ENCODE data around the gene ITPK1.

The ITPK1 gene

DNA sequence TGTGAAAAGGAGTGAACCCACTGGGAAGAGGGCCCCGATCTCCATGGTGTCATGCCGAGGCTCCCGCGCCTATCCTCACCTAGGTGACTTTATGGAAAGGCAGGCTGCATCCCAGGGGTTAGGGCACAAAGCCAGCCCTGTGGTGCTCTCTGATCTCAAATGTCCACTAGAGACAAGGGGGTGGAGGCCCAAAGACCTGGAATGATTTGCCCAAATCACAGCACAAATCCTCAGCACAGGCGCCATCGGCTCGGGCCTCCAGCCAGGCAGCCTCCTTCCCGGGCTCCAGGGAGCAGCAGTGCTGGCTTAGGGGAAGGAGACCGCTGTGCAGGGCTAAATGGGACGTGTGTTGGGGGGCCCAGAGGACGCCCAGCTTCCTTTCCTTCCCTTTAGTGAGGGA is 175.2 kb downstream of the ITPK1 start:
- no peak overlapping the region for H3K9ac ChIP-seq (ENCODE audit: low read length)
- no peak overlapping the region for H3K27ac ChIP-seq (ENCODE audit: low read depth, low read length)
- no peak overlapping the region for H3K4me3 ChIP-seq (ENCODE audit: low read length)
- no peaks in the 10 kb centered on the region for H3K4me1 ChIP-seq (ENCODE audit: control insufficient read depth, insufficient read depth, low read length)
- no peaks in the 10 kb centered on the region for H3K27me3 ChIP-seq (ENCODE audit: control insufficient read depth, insufficient read depth, low read length)
- H3K36me3 ChIP-seq (ENCODE audit: control insufficient read depth, insufficient read depth, low read length) = peaks cover 4% of the 10 kb centered on the region

DNA sequence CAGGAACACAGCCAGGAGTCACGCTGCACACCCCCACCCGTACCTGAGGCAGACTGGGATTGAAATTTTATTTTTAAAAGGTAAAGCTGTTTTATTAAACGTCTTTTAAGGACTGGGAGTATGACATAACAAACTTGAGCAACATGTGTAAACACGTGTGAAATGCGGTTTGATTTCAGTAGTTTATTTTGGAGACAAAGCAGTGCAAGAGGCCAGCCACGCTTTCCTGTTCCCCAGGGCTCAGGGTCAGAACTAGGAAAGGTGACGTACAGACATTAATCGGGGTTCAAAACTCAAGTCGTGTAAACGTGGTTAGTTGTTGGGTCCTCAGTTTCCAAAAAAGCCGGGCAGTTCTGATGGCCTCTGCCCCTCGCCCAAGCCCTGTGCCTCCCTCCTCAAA is 176.0 kb downstream of the ITPK1 start:
- H3K9ac ChIP-seq (ENCODE audit: low read length) = no peak overlapping the region
- H3K4me3 ChIP-seq (ENCODE audit: low read length) = no peak overlapping the region
- H3K36me3 ChIP-seq (ENCODE audit: control insufficient read depth, insufficient read depth, low read length) = peaks cover 4% of the 10 kb centered on the region
- H3K4me1 ChIP-seq (ENCODE audit: control insufficient read depth, insufficient read depth, low read length) = no peaks in the 10 kb centered on the region
- no peak overlapping the region for H3K27ac ChIP-seq (ENCODE audit: low read depth, low read length)
- H3K27me3 ChIP-seq (ENCODE audit: control insufficient read depth, insufficient read depth, low read length) = no peaks in the 10 kb centered on the region

DNA sequence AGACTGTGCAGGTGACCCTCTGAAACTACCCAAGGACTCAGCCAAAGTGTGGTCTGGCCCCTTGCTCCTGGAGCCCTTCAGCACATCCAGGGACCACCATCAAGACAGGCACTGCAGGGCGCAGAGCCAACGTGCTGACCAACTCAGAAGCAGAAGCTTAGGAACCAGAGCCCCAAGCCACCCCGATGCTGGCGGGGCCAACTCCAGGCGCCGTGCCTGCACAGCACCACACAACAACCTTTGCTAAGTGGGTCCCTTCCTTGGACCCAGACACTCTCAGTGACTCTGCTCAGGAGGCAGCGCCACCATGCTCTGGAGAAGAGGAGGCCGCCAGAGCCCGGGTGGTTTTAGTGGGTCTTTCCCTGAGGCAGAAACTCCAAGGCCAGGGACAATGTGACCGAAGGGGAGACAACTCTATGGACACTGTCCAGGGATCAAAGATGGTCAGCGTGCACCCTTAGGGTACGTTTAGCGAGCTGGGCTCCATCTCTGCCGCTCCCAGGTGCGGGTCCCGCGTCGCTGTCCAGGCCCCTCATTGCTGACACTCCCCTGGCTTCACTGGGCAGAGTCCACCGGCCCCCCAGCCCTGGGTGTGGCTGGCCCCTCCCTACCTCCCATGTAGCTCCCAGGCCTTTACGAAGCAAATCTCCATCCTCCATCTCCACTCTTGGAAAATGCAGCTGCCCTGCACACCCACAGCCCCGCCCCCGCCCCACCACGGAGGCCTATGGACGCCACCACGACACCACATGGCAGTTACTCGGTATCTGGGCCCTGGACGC is 176.6 kb downstream of the ITPK1 start:
- peaks cover 4% of the 10 kb centered on the region for H3K36me3 ChIP-seq (ENCODE audit: control insufficient read depth, insufficient read depth, low read length)
- H3K4me1 ChIP-seq (ENCODE audit: control insufficient read depth, insufficient read depth, low read length) = no peaks in the 10 kb centered on the region
- H3K27ac ChIP-seq (ENCODE audit: low read depth, low read length) = no peak overlapping the region
- H3K27me3 ChIP-seq (ENCODE audit: control insufficient read depth, insufficient read depth, low read length) = no peaks in the 10 kb centered on the region
- no peak overlapping the region for H3K4me3 ChIP-seq (ENCODE audit: low read length)
- H3K9ac ChIP-seq (ENCODE audit: low read length) = no peak overlapping the region

DNA sequence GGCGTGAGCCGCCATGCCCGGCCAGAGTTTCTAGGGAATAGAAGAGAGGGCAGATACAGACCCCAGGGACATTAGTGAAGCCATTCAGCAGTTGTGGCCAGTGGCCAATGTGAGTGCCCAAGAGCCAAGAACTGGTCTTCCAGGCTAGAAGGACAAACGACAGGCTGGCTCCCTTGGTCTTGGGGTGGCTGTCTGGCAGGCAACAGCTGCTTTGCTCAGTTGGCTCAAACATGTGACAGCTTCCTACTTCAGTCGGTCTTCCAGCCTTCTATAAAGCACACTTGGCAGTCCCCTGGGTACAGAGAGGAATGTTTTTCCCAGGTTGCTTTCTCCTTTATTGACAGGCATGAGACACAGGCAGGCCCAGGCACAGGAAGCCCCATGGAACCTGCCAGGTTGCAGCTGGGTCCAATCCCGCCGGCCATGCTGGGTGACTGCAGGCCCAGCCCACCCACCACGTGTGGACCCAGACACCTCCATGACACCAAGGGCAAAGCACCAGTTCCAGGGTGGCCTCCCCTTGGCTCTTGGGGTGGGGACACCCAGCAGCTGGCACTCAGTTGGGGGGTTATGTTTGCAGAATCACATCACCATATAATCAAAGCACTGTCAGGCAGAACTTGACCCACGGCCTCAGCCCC is 177.4 kb downstream of the ITPK1 start:
- no peak overlapping the region for H3K27ac ChIP-seq (ENCODE audit: low read depth, low read length)
- H3K4me3 ChIP-seq (ENCODE audit: low read length) = no peak overlapping the region
- H3K9ac ChIP-seq (ENCODE audit: low read length) = no peak overlapping the region
- no peaks in the 10 kb centered on the region for H3K4me1 ChIP-seq (ENCODE audit: control insufficient read depth, insufficient read depth, low read length)
- H3K36me3 ChIP-seq (ENCODE audit: control insufficient read depth, insufficient read depth, low read length) = peaks cover 4% of the 10 kb centered on the region
- no peaks in the 10 kb centered on the region for H3K27me3 ChIP-seq (ENCODE audit: control insufficient read depth, insufficient read depth, low read length)

DNA sequence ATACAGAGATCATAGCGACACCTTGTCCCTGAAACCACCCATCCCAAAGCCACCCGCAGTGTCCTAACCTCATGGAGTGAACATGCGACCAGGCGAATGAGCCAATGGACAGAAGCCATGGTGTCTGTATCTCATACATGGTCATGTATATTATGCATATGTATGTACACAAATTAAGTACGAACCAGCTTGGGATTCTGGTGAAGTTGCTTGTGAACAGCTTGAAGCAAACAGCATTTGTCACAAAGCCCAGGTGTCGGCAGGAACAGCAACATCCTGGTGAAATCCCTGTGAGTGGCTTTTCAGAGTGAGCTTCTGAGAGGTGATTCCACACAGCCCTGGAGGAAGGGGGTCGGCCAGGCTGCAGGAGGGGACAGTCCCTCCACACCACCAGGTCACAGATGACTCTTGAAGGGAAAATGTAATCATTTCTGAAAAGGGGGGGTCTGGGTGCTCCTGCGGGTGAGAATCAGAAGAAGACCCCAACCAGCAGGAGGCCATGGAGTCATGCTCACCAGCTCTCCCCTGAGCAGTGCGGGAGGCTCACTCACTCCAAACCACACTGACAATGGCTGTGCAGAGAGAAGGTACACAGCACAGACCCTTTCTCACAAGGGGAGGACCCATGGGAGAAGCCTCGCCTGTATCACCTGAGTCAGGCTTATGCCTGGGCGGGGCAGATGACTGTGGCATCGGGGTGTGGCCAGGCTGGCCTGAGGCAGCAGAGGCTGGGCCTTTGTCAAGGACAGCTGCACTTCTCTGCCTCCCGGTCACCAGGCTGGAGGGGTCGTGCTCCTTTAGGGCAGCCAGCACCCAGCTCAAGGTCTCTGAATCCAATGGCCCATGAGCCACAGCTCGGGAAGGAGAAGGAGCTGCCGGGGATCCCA is 178.4 kb downstream of the ITPK1 start:
- H3K4me3 ChIP-seq (ENCODE audit: low read length) = no peak overlapping the region
- H3K36me3 ChIP-seq (ENCODE audit: control insufficient read depth, insufficient read depth, low read length) = peaks cover 4% of the 10 kb centered on the region

DNA sequence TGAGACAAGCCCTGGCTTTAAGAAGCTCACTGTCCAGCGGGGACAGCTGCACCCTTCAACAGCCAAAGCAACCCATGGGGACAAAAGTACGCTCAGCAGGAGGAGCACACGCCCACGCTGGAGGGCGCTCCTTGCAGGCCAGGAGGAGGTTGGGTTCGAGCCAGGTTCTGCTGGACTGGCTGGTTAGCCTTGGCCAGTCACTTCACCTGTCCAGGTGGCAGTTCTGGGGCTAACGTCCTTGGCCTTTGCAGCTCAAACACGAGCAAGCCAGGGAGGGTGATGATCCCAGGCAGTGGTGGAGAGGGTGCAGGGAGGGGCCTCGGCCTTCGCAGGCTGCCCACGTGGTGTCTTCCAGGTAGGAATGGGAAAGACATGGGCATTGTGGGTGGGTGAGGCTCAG is 179.6 kb downstream of the ITPK1 start:
- Histone ChIP-seq H3K36me3 (ENCODE audit: control insufficient read depth, insufficient read depth, low read length) (peaks cover 3% of the 10 kb centered on the region), H3K27me3 (ENCODE audit: control insufficient read depth, insufficient read depth, low read length) (no peaks in the 10 kb centered on the region), H3K27ac (ENCODE audit: low read depth, low read length) (no peak overlapping the region), H3K9ac (ENCODE audit: low read length) (no peak overlapping the region), H3K4me3 (ENCODE audit: low read length) (no peak overlapping the region), H3K4me1 (ENCODE audit: control insufficient read depth, insufficient read depth, low read length) (no peaks in the 10 kb centered on the region)

More for the DNA sequence above, 178.4 kb downstream of the ITPK1 start:
- Histone ChIP-seq H3K27me3 (ENCODE audit: control insufficient read depth, insufficient read depth, low read length) (no peaks in the 10 kb centered on the region), H3K9ac (ENCODE audit: low read length) (no peak overlapping the region), H3K4me1 (ENCODE audit: control insufficient read depth, insufficient read depth, low read length) (no peaks in the 10 kb centered on the region), H3K27ac (ENCODE audit: low read depth, low read length) (no peak overlapping the region)

DNA sequence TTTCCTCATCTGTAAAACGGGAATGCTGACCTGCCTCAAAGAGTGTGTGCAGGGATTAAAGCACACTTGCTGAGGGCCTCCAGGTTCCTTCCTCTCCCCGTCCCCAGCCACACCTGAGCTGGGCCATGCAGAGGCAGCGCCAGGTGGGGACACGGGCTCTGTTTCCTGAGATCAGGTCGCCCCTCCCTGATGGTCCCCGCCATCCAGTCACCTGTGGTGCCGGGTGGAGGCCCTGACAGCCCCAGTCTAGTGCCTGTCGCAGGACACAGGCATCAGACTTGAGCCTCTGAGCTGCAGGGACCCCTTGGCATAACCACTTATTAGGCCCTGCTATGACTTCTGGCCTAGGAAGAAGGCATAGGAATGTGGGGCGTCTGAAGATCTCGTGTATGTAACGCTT is 180.3 kb downstream of the ITPK1 start:
- Histone ChIP-seq H3K4me3 (ENCODE audit: low read length) (no peak overlapping the region), H3K36me3 (ENCODE audit: control insufficient read depth, insufficient read depth, low read length) (no peaks in the 10 kb centered on the region), H3K4me1 (ENCODE audit: control insufficient read depth, insufficient read depth, low read length) (no peaks in the 10 kb centered on the region), H3K9ac (ENCODE audit: low read length) (no peak overlapping the region), H3K27me3 (ENCODE audit: control insufficient read depth, insufficient read depth, low read length) (no peaks in the 10 kb centered on the region), H3K27ac (ENCODE audit: low read depth, low read length) (no peak overlapping the region)

DNA sequence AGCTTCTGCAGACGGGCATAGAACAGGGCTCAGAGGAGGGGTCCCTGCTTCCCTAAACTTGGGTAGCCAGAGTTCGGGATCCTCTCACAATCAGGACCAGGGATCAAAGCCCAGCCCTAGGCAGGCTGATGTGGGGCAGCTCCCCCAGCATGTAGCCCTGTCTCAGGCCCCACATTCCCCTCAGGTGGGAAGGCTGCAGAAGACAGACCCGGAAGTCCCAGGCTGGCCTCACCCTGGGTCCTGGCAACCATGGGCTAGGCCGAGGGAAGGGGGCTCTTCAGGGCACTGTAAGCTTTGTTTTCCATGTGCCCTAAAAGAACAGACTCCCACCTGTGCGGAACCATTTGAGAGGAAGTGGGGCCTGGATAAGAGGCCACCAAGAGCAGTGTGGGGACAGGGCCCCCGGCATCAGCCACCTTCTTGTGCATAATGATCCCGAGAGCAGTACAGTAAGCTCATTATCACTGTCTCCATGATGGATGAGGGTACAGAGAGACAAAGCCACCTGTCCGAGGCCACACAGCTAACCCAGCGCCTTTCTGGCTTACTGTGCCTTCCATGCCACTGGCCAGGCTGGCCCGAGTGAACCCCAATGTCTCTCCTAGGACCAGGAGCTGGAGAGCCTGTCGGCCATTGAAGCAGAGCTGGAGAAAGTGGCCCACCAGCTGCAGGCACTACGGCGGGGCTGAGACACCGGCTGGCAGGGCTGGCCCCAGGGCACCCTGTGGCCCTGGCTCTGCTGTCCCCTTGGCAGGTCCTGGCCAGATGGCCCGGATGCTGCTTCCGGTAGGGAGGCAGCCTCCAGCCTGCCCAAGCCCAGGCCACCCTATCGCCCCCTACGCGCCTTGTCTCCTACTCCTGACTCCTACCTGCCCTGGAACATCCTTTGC is 181.3 kb downstream of the ITPK1 start:
- no peak overlapping the region for H3K4me3 ChIP-seq (ENCODE audit: low read length)
- no peak overlapping the region for H3K9ac ChIP-seq (ENCODE audit: low read length)
- H3K27me3 ChIP-seq (ENCODE audit: control insufficient read depth, insufficient read depth, low read length) = no peaks in the 10 kb centered on the region
- no peaks in the 10 kb centered on the region for H3K4me1 ChIP-seq (ENCODE audit: control insufficient read depth, insufficient read depth, low read length)
- no peak overlapping the region for H3K27ac ChIP-seq (ENCODE audit: low read depth, low read length)
- H3K36me3 ChIP-seq (ENCODE audit: control insufficient read depth, insufficient read depth, low read length) = no peaks in the 10 kb centered on the region

DNA sequence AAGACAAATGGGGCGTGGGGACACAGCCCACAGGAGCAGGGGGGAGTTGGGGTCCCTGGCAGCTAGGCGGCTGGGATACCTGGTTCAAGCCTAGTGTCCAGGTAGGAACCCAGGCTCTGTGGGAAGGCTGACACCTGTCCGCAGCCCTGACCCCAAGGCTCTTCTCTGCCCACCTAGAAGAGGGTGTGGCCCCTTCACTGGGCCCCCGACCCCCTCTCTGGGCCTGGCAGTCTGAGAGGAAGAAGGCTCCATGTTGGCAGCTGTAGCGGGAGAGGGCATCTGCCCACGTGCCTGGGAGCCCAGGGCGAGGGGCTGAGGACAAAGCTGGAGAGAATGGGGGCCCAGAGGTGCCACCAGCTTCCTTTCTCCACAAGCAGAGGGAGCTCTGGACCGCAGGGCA is 182.2 kb downstream of the ITPK1 start:
- H3K36me3 ChIP-seq (ENCODE audit: control insufficient read depth, insufficient read depth, low read length) = no peaks in the 10 kb centered on the region
- no peak overlapping the region for H3K9ac ChIP-seq (ENCODE audit: low read length)
- H3K4me3 ChIP-seq (ENCODE audit: low read length) = no peak overlapping the region
- H3K27me3 ChIP-seq (ENCODE audit: control insufficient read depth, insufficient read depth, low read length) = no peaks in the 10 kb centered on the region
- no peak overlapping the region for H3K27ac ChIP-seq (ENCODE audit: low read depth, low read length)
- H3K4me1 ChIP-seq (ENCODE audit: control insufficient read depth, insufficient read depth, low read length) = no peaks in the 10 kb centered on the region

DNA sequence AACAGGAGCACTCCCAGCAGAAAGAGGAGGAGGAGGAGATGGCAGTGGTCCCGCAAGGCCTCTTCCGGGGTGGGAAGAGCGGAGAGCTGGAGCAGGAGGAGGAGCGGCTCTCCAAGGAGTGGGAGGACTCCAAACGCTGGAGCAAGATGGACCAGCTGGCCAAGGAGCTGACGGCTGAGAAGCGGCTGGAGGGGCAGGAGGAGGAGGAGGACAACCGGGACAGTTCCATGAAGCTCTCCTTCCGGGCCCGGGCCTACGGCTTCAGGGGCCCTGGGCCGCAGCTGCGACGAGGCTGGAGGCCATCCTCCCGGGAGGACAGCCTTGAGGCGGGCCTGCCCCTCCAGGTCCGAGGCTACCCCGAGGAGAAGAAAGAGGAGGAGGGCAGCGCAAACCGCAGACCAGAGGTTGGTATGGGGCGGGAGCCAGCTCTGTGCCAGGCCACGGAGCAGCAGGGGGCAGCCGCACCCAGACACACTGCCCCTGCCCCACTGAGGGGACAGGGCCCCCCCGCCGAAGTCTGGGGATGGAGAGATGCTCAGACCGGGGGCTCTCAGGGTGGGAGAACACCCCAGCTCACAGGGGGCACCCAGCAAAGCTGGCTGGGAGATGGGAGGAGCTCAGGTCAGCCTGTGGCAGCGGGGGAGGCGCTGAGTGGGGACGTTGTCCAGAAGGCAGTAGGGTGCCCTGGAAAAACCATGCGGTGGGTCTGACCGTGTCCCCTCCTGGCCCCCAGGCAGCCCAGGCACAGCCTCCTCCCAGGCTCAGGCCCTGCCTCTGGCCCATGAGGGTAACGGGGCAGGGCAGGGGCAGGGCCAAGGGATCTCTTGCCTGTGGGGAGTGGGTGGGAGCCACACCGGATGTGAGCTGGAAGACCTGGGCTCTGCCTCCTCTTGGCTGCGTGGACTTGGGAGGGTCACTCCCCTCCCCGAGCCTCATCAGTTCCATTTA is 183.0 kb downstream of the ITPK1 start:
- H3K9ac ChIP-seq (ENCODE audit: low read length) = no peak overlapping the region

More for the DNA sequence above, 183.0 kb downstream of the ITPK1 start:
- Histone ChIP-seq H3K4me3 (ENCODE audit: low read length) (no peak overlapping the region), H3K4me1 (ENCODE audit: control insufficient read depth, insufficient read depth, low read length) (no peaks in the 10 kb centered on the region), H3K27ac (ENCODE audit: low read depth, low read length) (no peak overlapping the region), H3K36me3 (ENCODE audit: control insufficient read depth, insufficient read depth, low read length) (no peaks in the 10 kb centered on the region), H3K27me3 (ENCODE audit: control insufficient read depth, insufficient read depth, low read length) (no peaks in the 10 kb centered on the region)

All from rectal smooth muscle tissue (tissue), 1 donor.